ENCODE measurements around the gene ADAMTS13.

DNA sequence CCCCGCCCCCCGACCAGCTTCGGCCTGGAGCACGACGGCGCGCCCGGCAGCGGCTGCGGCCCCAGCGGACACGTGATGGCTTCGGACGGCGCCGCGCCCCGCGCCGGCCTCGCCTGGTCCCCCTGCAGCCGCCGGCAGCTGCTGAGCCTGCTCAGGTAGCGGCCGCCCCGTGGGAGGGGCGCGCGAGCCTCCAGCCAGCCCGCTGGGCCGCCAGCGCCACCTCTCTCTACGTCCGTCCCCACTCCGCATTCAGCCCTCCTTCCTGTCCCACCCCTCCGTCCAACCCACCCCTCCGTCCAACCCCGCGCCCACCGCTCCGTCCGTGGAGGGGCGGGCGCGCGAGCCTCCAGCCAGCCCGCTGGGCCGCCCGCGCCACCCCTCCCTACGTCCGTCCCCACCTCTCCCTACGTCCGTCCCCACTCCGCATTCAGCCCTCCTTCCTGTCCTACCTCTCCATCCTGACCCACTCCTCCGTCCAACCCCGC is 6.5 kb downstream of the ADAMTS13 start:
- TF ChIP-seq, protein P1, sequence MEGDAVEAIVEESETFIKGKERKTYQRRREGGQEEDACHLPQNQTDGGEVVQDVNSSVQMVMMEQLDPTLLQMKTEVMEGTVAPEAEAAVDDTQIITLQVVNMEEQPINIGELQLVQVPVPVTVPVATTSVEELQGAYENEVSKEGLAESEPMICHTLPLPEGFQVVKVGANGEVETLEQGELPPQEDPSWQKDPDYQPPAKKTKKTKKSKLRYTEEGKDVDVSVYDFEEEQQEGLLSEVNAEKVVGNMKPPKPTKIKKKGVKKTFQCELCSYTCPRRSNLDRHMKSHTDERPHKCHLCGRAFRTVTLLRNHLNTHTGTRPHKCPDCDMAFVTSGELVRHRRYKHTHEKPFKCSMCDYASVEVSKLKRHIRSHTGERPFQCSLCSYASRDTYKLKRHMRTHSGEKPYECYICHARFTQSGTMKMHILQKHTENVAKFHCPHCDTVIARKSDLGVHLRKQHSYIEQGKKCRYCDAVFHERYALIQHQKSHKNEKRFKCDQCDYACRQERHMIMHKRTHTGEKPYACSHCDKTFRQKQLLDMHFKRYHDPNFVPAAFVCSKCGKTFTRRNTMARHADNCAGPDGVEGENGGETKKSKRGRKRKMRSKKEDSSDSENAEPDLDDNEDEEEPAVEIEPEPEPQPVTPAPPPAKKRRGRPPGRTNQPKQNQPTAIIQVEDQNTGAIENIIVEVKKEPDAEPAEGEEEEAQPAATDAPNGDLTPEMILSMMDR (IDR thresholded peaks at IDR 0.05) = no peak
- TF ChIP-seq POLR2A (IDR thresholded peaks at IDR 0.05) = no peak

Measured in Peyer's patch (tissue), 4 donors.